ENCODE measurements around the gene SUPT20HL2.
A peak's percentile ranks its signal among the peaks of the same experiment; 100 is the strongest.
"Not testable (repeated sequence)": the region's sequence is repeated elsewhere in the genome, so short reads cannot be mapped to it uniquely, and the experiment has no call there.

The SUPT20HL2 gene

DNA sequence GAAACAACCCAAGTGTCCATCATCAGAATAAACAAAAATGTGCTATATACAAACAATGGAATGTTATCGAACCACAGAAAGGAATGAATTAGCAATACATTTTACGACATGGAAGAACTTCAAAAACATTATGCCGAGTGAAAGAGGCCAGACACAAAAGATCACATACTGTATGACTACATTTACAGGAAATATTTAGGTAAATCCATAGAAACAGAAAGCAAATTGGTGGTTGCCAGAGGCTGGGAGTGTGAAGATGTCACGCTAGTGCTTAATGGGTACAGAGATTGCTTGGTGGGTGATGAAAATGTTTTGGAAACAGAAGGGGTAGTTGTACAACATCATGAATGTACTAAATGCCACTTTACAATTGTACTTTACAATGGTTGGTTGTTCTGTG lies 5.1 kb downstream of the SUPT20HL2 start:
- DNase-seq, result not testable (repeated sequence)

DNA sequence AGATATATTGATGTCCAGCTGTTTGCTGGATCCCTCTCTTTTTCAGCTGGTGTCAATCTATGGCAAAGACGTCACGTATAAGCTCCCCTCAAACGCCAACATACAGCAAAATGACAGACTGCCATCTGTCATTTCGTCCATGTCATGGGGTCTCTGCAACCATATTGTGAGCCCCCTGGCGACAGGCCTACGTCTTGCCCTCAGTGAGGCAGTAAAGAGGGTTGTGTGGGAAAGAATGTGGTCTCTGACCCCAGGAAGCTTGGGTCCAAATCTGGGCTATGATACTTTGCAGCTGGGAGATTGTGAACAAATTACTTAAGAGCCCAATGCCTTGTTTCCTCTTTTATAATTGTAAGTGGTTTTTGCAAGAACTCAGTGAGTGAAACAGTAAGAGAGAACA lies 7.4 kb downstream of the SUPT20HL2 start:
- DNase-seq, result no peak

DNA sequence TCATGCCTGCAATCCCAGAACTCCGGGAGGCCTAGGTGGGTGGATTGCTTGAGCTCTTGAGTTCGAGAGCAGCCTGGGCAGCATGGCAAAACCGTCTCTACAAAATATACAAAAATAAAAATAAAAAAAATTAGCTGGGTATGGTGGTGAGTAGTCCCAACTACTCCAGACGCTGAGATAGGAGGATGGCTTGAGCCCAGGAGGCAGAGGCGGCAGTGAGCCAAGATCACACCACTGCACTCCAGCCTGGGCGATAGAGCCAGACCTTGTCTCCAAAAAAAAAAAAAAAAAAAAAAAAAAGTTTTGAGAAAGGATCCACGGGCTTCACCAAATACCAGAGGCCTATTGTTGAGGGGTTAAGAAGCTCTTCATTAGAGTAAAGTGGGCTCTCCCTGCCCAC lies 8.0 kb downstream of the SUPT20HL2 start:
- no peak for DNase-seq

DNA sequence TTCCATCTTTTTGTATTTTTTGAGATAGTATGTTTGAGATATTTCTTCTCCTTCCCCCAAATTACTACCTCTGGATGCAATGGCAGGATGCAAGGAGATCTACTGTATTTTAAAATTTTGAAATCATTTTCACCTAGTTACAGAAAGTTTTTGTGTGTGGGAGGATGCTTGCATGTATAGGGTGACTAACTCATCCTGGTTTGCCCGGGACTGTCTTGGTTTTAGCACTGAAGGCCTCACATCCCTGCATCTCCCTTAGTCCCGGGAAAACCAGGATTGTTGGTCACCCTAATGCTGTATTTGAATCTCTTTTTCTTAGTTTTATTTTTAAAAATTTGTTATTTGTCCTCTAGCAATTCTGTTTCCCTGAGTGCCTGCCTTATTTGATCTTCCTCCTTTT lies 12.1 kb downstream of the SUPT20HL2 start:
- DNase-seq, result no peak

DNA sequence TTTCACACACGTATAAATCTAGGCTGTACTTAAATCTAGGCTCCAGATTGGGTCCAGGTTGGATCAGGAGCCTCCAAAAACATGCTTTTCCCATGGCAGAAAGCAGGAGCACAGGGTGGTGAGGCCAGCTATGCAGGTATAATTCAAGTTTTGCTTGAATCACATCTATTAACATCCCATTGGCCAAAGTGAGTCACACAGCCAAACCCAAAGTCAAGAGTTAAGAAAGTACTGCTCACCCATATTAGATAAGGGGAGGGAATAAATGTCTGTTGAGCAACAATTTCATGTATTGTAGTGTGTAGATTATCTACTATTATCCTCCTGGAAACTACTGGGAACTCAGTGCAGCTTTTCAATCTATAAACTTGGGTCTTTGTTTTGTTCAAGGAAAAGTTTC lies 12.8 kb downstream of the SUPT20HL2 start:
- no peak for DNase-seq

DNA sequence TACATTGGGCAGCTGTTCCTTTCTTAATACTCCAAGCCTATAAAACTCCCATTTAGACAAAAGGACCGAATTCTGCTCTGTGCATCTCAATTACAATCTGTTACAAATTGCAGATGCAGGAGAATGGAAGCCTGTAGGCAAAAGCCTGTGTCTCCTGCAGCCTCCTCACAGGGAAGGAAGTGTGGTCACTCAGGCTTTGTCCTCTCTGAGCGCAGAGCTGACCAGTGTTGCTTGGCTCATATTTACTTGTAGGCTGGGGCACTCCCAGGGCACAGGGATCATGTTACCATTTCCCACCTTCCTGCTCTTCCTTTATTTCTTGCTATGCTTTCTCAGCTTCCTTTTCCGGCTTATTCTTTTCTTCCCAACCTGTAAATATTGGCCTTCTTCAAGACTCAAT lies 15.7 kb downstream of the SUPT20HL2 start:
- DNase-seq, result no peak

DNA sequence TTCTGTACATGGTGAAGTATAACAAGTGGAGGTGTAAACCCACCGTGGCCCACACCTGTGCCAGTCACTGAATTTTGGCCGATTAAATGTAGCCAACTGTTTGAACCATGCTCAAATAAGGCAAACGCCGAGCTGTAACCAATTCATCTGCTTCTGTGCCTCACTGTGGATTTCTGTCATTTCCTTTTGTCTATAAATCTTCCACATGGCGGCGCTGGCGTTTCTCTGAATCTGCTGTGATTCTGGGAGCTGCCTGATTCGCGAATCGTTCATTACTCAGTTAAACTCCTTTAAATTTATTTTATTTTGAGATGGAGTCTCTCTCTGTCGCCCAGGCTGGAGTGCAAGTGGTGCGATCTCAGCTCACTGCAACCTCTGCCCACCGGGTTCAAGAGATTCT lies 19.2 kb downstream of the SUPT20HL2 start:
- peak; percentile 11 for DNase-seq

DNA sequence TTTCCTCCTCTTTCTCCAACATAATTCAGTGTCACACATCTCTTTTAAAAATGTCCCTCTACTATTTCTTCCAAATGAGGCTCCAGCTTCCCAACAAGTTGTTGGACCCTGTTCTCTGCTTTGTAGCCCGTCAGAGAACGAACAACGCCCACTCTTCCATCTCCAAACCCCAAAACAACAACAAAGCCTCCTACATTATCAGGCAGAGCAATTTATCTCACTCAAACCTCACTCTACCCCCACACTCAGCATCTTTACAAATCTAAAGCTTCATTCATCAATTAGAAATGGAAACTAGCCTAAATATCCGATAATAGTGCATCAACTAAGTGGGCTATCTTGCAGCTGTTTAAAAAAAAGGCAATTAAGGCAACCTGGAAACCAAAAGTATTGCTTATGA lies 20.5 kb downstream of the SUPT20HL2 start:
- DNase-seq, result no peak

DNA sequence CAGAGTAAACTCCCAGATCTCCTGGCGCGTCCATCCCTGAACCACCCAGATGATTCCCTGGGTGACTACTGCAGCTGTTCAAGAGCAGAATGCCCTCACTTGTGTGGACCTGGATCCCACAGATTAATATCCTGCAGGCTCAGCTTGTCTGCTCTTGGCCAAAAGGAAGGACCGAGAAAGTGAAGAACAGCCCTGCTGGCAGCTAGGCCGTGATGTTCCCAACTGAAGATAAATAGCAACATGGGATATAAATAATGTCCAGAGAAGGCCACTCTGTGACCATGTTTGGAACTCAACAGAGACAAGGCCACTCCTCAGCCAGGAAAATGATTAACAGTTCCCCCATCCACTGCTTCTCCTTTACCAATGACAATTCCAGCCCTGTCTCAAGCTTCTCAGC lies 21.5 kb downstream of the SUPT20HL2 start:
- DNase-seq, result no peak

DNA sequence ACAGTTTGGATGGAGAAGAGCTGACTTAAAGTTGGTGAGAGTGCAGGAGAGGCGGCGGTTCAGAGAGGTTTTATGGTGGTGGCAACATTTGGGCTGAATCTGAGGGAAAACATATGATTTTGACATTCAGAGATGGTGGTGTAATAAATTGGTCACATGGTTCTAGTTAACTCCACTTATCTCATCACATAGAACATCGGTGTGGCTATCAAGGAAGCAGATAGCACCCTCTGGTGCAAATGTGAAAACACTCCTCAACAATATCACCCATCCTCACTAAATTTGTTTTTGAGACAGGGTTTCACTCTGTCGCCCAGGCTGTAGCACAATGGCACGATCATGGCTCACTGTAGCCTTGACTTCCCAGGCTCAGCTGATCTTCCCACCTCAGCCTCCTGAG lies 28.8 kb downstream of the SUPT20HL2 start:
- DNase-seq, result no peak

DNA sequence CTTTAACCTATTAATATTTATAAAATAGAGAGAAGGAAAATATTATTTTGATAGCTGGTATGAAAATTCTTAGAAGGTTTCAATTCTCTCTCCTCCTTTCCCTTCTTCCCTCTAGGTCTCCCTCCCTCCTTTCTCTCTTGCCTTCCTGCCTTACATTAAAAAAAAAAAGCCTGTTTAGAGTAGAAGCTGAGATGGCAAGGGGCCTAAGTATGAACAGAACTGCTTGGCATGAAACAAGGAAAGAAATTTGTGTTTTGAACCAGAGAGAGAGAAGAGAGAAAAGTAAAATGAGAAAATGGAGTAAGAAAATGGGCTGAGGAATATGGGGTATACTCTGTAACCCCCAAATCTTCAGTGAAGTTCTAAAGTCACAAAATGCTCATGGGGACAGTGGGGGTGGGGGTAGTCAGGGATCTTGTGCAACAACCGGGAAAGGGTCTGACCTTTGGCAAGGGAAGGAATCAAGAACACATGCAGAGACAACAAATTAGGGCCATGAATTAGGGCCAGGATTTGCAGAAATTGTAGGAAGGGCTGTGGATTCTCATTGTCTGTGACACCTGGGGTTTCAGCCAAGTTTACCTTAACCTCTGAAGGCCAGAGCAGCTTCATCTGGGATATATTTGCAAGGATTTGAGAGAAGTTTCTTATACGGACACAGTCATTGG lies 30.6 kb downstream of the SUPT20HL2 start:
- no peak for DNase-seq

DNA sequence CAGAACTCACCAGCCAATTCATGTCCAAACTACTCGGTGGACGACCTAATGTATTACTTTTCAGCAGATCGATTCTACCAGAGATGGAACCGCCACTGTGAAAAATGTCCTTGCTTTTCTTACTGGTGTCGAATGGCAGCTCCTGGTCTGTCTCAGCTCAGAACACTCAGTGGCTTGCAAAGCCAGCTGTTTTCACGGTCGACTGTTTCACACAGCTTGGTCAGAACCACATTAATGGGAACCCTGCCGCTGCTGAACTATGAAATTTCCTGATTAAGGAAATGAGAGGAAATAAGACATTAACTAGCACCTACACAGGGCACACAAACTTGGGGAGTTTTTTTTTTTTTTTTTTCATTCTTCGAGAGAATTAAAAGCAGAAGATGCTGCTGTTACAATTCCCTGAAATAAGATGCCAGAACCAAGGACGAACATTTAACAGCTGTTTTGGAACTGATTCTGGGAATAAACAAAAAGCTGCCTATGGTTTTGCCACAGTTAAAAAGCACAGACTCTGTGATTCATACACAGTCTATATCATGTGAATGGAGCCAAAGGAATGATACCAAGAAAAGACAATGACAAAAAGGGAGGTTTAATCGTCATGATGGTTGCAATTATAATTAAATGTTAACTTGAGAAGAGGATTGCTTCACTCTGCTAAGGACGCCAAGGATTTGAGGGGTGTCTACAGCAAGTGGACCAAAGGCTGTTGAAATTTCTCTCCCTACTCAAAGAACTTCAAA lies 31.3 kb downstream of the SUPT20HL2 start:
- no peak for DNase-seq

DNA sequence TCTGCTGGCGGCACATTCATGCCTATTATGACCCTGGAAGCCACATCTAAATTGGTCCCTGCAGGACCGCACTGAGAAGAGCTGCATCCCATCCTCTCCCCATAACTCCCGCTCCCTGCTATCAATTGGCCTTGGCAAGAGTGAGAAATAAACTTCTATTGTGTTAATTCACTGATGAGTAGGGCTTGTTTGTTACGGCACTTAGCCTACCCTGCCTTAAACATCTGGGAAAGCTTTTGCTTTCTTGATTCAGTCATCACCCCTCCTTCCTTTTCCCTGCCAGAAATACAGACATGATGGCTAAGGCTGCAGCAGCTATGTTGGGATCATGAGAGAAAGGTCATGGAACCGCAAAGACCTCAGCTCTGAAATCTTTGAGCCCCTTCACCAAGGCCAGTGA lies 36.5 kb downstream of the SUPT20HL2 start:
- no peak for DNase-seq

DNA sequence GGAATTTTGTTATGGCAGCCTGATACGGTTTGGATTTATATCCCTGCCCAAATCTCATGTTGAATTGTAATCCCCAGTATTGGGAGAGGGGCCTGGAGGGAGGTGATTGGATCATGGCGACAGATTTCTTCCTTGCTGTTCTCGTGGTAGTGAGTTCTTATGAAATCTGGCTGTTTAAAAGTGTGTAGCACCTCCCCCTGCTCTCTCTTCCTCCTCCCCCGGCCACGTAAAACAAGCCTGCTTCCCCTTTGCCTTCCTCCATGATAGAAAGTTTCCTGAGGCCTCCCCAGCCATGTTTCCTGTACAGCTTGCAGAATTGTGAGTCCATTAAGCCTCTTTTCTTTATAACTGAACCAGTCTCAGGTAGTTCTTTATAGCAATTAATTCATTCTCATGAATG lies 37.9 kb downstream of the SUPT20HL2 start:
- DNase-seq, result no peak

DNA sequence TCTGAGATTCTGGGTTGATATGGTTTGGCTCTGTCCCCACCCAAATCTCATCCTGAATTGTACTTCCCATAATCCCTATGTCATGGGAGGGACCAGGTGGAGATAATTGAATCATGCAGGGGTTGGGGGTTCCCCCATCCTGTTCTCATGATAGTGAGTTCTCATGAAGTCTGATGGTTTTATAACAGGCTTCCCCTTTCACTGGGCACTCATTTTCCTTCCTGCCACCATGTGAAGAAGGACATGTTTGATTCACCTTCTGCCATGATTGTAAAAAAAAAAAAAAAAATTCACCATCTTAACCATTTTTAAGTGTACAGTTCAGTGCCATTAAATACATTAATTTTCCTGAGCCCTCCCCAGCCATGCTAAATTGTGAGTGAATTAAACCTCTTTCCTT lies 42.6 kb downstream of the SUPT20HL2 start:
- no peak for DNase-seq

DNA sequence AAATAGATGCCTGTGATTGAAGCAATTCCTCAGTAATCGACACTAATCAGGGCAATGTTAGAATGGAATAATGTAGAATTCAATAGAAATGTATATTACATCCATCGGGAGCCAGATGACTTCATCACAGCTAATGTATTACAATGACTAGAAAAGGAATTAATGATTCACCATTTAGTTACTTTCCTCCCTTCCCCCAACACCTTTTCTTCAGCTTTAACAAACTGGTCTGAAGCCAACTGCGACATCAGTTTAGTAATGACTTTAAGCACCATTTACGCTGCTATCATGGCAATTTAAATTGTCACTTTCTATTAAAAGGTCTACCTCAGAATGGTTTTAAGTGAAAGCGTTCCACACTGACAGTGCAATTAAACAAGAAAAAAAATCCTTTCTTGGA lies 45.1 kb downstream of the SUPT20HL2 start:
- DNase-seq, result no peak

DNA sequence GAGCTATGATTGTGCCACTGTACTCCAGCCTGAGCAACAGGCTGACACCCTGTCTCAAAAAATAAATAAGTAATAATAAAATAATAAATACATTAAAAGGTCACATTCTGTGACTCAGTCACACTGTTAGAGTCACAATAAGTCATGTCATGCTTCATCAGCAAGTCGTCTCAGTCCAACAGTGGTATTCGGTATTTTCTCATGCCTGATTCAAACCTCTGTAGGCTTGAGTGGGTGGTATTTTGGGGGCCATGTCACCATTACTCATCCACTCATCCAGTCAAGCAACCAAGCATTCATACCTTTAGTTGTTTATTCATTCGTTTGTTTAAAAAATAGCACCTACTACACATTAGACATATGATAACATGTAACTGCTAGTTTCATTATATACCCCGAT lies 46.9 kb downstream of the SUPT20HL2 start:
- no peak for DNase-seq

DNA sequence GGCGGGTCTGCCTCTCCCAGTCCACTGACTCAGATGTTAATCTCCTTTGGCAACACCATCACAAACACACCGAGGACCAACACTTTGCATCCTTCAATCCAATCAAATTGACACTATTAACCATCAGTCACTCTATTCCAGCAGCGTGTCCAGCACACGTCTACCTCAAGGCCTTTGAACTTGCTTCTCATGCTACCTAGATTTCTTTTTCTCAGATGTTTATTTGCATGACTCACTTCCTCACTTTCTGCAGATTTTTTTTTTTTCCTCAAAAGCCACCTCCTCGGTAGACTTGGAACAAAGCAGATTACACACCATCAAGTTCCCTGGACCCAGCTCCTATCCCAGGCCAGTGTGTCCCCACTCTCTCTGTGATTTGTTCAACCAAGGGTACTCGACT lies 49.5 kb downstream of the SUPT20HL2 start:
- no peak for DNase-seq

DNA sequence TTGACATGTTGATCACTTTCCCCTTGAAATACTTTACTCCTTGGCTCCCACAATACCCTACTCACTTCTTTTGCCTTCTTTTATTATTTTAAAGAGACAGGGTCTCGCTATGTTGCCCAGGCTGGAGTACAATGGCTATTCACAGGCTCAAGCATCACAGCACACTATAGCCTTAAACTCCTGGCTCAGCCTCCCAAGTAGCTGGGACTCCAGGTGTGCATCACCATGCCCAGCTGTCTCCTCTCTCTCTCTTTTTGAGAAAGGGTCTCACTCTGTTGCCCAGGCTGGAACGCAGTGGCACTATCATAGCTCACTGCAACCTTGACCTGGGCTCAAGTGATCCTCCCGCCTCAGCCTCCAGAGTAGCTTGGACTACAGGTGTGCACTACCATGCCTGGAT lies 51.6 kb downstream of the SUPT20HL2 start:
- no peak for DNase-seq
